ENCODE results near the gene TSPAN9.

The TSPAN9 gene

GRCh38 chr12:3189282-3189681, 112.1 kb downstream of the TSPAN9 start:
- DNase-seq (ENCODE audit: low read depth): no peak

- no peak for DNase-seq (ENCODE audit: low read depth)
Observed at GRCh38 chr12:3190101-3190500, 112.9 kb downstream of the TSPAN9 start.

- no peak for DNase-seq (ENCODE audit: low read depth)
Observed at GRCh38 chr12:3191450-3191849, 114.3 kb downstream of the TSPAN9 start.

DNA sequence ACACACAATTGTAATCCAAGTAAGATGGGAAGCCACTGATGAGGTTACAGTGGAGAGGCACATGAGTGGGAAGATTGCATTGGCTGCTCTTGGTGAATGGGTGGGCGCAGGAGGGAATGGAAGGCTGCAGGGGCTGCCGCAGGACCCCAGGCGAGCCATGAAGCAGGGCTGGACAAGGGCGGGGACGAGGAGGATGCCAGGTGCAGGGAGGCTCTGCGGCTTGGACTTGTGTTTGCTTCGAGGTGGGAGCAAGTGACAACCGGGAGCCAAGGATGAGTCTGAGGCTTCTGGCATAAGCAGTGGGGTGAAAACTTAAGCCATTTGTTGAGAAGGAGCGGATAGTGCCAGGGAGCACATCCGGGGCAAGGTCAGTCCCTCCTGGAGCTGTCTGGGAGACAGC, 115.0 kb downstream of the TSPAN9 start:
- DNase-seq (ENCODE audit: low read depth): no peak

- no peak for DNase-seq (ENCODE audit: low read depth)
Observed at GRCh38 chr12:3193131-3193530, 116.0 kb downstream of the TSPAN9 start.

- DNase-seq (ENCODE audit: low read depth): no peak
Observed at GRCh38 chr12:3193755-3194154, 116.6 kb downstream of the TSPAN9 start.

DNA sequence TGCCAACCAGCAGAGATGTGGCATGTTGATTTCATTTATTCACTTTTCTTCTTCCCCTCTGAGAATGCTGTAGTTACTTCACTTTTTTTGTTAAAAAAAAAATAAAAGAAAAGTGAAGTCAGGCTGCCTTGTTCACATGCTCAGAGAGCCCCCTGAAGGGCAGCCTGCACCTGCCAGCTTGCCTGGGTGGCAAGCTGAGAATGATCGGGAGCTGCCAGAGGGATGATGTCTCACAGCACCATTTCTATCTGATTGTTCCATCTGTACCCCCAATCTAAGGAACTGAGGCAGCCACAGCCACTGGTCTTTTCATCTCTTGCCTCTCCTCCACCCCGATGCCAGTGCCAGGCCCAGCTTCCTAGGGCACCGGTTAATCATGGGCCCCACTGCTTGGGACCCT, 118.2 kb downstream of the TSPAN9 start:
- DNase-seq (ENCODE audit: low read depth): no peak

- no peak for DNase-seq (ENCODE audit: low read depth)
Observed at GRCh38 chr12:3195859-3196483, 118.8 kb downstream of the TSPAN9 start.

DNA sequence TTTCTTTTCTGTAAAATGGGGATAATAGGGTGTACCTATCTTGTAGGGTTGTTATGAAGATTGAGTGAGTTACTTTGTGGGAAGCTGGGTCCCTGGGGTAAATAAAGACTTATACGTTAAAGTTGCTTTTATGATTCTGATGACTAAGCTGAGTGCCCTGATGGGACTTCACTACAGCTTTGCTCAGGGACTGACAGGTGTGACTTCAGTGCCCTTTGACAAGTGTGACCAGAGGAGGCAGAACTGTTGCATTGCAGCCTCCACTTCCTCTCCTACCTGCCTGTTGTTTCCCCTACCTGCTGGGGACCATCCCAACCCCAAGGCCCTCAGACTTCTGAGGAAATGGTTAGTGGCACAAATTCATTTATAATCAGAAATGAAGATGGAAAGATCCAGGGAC, 119.3 kb downstream of the TSPAN9 start:
- DNase-seq (ENCODE audit: low read depth): no peak

DNA sequence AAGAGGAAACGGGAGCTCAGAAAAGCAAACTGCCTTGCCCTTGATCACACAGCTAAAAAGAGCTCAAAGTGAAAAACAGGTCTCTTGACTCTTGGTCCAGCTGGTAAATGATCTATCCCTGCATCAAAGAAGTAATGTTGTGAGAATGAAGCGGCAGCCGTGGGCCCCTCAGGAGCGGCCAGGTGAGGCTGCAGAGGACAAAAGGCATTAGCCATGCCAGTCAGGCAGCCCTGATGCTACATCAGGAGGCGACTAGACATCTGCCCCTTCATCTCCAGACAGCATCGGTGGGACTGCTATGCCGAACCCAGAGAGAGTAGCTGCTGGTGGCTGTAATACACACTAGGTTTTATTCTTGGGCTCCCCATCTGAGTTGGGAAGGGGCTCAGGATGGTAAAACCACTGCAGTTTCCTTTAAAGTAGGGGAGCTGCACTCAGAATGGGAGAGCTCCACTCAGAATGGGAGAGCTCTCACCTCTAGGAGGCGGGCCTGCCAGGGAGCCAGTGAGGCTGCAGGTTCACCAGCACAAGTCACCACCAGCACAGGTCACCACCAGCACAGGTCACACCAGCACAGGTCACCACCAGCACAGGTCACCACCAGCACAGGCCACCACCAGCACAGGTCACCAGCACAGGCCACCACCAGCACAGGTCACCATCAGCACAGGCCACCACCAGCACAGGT, 120.1 kb downstream of the TSPAN9 start:
- no peak for DNase-seq (ENCODE audit: low read depth)

GRCh38 chr12:3199551-3200031, 122.4 kb downstream of the TSPAN9 start:
- no peak for DNase-seq (ENCODE audit: low read depth)

DNA sequence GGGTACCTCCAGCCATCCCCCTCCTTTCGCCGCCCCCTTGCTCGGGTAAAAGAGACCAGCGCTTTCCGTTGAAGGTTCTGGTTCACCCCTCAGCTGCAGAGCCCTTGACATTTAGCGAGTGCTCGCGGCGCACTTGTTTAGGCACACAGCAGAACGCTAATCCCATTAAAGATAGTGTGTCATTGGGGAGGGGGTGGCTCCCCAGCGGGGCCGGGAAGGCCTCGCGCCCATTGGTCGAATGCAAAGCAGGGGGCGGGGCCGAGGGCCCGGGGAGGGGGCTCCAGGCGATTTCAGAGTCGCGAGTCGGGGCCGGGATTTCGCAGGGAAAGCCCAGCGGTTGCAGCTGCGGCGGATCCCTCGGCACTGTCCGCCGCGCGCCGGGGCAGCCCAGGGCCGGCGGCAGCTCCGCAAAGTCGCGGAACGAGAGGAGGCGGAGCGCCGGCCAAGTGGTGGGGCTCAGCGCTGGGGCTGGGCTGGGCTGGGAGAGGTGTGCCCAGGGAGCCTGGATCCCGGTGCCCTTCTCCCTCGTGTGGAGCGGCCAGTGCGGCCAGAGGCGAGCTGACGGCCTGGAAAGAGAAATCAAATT, 122.9 kb downstream of the TSPAN9 start:
- no peak for DNase-seq (ENCODE audit: low read depth)

- DNase-seq (ENCODE audit: low read depth): no peak
Observed at GRCh38 chr12:3200814-3201233, 123.6 kb downstream of the TSPAN9 start.

- DNase-seq (ENCODE audit: low read depth): no peak
Observed at GRCh38 chr12:3201339-3202051, 124.3 kb downstream of the TSPAN9 start.

DNA sequence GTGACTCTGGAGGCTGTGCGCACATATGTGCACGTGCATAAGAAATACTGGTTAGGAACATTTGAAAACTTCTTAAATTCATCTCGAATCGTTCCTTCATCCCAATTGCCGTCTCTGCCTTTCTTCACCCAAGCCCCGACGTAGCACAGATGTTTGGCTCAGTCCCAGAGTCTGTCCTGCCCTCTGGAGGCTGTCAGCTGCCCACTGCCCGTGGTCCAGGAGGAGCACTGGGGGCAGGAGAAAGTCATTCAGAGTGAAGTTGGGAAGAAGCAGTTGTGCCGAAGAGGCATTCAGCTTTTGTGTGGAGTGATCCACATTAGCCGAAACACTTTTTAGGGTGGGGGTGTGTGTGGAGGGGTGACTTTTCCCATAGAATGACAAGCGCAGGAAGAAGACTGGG, 124.9 kb downstream of the TSPAN9 start:
- no peak for DNase-seq (ENCODE audit: low read depth)

DNA sequence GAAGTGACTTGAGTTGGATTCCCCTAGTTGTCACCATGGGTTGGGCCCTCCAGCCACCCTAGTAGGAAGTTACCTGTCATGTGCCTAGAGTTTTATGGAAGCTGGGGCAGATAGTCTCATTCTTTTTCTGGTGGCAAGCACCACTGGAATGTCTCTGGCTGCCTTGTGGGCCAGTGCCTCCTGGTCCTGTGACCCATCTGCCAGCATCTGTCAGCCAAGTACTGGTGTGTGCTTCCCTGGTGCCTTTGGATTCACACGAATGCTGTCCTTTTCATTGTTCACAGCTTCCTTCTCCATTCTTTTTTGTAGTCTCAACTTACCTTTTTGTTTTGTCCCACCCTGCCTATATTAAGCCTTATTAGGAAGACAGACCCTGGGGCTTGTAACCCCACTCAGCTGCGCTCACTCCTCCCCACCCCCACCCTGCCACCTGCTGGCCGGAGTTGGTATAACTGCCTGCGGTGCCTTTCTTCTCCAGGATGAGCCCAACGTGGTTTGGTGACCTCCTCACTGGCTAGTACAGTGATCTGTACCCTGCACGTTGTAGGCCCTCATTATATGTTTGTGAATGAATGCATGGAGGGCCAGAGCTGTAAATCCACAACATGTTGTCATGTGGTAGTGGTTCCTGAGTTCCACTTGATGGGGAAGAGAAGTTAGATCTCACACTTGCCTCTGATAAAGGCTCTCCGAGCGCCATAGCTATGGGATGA, 125.7 kb downstream of the TSPAN9 start:
- DNase-seq (ENCODE audit: low read depth): peak; percentile 64

- no peak for DNase-seq (ENCODE audit: low read depth)
Observed at GRCh38 chr12:3203713-3204112, 126.5 kb downstream of the TSPAN9 start.

- DNase-seq (ENCODE audit: low read depth): no peak
Observed at GRCh38 chr12:3204143-3204542, 127.0 kb downstream of the TSPAN9 start.

DNA sequence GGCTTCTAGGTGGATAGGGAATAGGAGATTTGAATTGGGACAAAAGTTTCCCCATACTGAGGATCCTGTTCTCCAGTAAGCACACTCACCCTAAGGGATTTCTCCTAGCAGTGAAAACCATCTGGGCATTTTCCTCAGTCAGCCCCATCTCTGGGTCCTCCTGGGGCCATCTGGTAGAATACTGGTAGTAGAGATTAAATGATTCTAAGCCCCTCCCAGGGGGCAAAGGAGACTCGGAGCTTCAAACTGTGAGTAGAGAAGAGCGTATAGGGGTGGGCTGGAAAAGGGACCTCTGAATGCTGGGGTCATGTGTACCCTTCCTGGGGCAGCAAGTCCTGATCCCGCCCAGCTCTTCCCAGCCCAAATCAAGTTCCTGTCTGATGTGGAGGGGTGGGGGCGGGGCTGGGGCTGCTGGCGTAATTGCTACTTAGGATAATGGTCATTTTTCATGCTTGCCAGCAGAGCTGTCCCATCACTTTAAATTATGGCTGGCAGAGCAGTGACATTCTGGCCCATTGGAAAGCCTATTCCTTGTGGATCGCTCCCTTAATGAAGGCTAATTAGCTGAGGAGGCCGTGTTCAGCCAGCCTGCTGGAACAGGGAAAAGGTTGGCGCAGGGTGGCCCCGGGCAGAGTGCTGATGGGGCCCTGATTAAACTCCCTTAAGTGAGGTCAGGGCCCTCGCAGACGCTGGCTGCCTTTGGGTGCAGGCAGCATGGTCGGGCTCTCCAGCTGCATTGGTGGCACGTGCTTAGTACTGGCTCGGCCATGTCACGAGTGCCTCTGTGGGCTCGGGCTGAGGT, 127.8 kb downstream of the TSPAN9 start:
- DNase-seq (ENCODE audit: low read depth): no peak

DNA sequence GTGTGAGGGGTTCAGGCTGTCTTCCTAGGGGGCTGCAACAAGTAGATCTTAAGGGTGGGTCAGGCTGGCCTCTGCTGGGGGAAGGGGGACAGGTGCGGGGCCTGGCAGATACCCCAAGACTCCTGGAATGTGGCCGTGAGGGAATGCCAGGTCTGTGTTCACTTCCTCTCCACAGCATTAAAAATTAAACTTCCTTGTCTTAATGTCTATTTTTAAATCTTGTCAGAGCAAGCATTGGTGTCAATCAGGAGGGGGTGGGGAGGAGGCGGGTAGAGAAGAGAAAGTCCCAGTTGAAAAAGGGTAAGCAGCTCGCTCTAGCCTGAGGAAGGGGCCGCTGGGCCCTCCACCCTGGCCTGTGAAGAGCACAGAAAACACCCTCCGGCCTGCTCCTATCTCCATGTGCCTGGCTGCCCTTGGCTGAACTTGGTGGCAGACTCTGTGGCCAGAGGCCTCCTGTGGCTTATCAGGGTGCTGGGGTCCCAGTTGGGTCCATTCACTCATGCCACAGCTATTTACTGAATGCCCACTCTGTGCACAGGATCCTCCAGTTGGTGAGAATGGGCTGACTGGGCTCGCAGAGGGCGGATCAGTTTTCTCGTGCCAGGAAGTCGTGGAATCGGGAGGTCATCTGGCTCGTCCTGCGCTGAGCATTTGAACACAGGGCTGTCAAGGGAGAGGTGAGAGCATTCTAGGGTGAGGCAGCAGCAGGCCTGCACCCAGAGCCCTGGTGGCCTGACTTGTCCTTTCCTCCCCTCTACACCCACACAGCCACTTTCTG, 128.8 kb downstream of the TSPAN9 start:
- no peak for DNase-seq (ENCODE audit: low read depth)
